Measurements from ENCODE around the gene BAAT.

BAAT gene

GRCh38 chr9:101393135-101393534 is 8.3 kb upstream of the BAAT start:
- TF ChIP-seq CTCF (conservative IDR thresholded peaks at IDR 0.05; ENCODE audit: low read depth), result no peak
- POLR2A ChIA-PET (ENCODE audit: low non-redundant PET), result no interaction called here
- no peak overlapping the region for H3K27ac ChIP-seq
- CTCF ChIA-PET, result no interaction called here
- no peak for DNase-seq (ENCODE audit: low spot score)

GRCh38 chr9:101388507-101388993 is 3.7 kb upstream of the BAAT start:
- TF ChIP-seq CTCF (conservative IDR thresholded peaks at IDR 0.05; ENCODE audit: low read depth), result no peak
- H3K27ac ChIP-seq, result no peak overlapping the region
- CTCF ChIA-PET, result interaction anchor here (0.5 to 2.2 kb wide), 11 partner anchors 10 to 1819 kb away, joined by 3 to 9 read pairs (median 4); partner anchors contain the start of genes MRPL50 and ZNF189
- DNase-seq (ENCODE audit: low spot score), result no peak
- POLR2A ChIA-PET (ENCODE audit: low non-redundant PET), result interaction anchor here (1.2 kb wide), 1 partner anchor 10 kb away, joined by 6 read pairs; the partner anchor contains the start of genes MRPL50 and ZNF189

GRCh38 chr9:101387871-101388506 is 3.2 kb upstream of the BAAT start:
- peak; percentile 83 for TF ChIP-seq CTCF (conservative IDR thresholded peaks at IDR 0.05; ENCODE audit: low read depth)
- ChIA-PET CTCF (interaction anchor here (0.5 to 2.2 kb wide), 10 partner anchors 10 to 787 kb away, joined by 3 to 9 read pairs (median 4); partner anchors contain the start of genes MRPL50 and ZNF189), POLR2A (ENCODE audit: low non-redundant PET) (no interaction called here)
- no peak overlapping the region for H3K27ac ChIP-seq
- DNase-seq (ENCODE audit: low spot score), result peak; percentile 35

- no peak for DNase-seq (ENCODE audit: low spot score)
- ChIA-PET CTCF (interaction anchor here (0.5 kb wide), 1 partner anchor 8 kb away, joined by 4 read pairs; no protein-coding TSS in a partner anchor), POLR2A (ENCODE audit: low non-redundant PET) (no interaction called here)
Measured at GRCh38 chr9:101383361-101383760, 1.4 kb downstream of the BAAT start.

GRCh38 chr9:101381833-101382342 is 2.9 kb downstream of the BAAT start:
- POLR2A ChIA-PET (ENCODE audit: low non-redundant PET), result no interaction called here
- CTCF ChIA-PET, result no interaction called here
- DNase-seq (ENCODE audit: low spot score), result no peak
- no peak for TF ChIP-seq CTCF (conservative IDR thresholded peaks at IDR 0.05; ENCODE audit: low read depth)
- no peak overlapping the region for H3K27ac ChIP-seq

More at GRCh38 chr9:101383361-101383760, 1.4 kb downstream of the BAAT start:
- TF ChIP-seq CTCF (conservative IDR thresholded peaks at IDR 0.05; ENCODE audit: low read depth), result no peak
- H3K27ac ChIP-seq, result no peak overlapping the region

GRCh38 chr9:101381118-101381517 is 3.7 kb downstream of the BAAT start:
- H3K27ac ChIP-seq, result no peak overlapping the region
- DNase-seq (ENCODE audit: low spot score), result no peak
- ChIA-PET CTCF (interaction anchor here (0.6 kb wide), 1 partner anchor 525 kb away, joined by 3 read pairs; no protein-coding TSS in a partner anchor), POLR2A (ENCODE audit: low non-redundant PET) (interaction anchor here (0.6 kb wide), 1 partner anchor 921 kb away, joined by 3 read pairs; no protein-coding TSS in a partner anchor)
- TF ChIP-seq CTCF (conservative IDR thresholded peaks at IDR 0.05; ENCODE audit: low read depth), result no peak
